Caco-2 (cell line): ENCODE data around the gene SAC3D1. TPM values are rescaled to one million over a fixed set of nuclear protein-coding genes. Genes with fewer than 3 reads are reported as not detected.

Experiments used
- BruUV-seq: library from RNA; stranded (reverse); fragments of 400-500 nt; replicated peaks from 2 replicates; lab custom pipeline; 2021; lab: Mats Ljungman, UMichigan
- CTCF ChIA-PET: fragments of 300-600 bp; sonication (Branson Sonifier 250); formaldehyde crosslinking; loops from one replicate; lab custom pipeline; 2022; ENCODE audit warnings: antibody characterized with exemption; lab: Charles Lee
- POLR2A ChIA-PET: fragments of 300-600 bp; sonication (Branson Sonifier 250); formaldehyde crosslinking; loops from one replicate; lab custom pipeline; 2022; ENCODE audit warnings: antibody characterized with exemption; lab: Charles Lee
- DNase-seq, 2 experiments: peaks; one replicate each; pipeline versions ENCODE4 v3.0.0 to v3.0.0-alpha.2; 2020 to 2022
- H3K27me3 ChIP-seq: replicated peaks from 2 replicates; pipeline ENCODE4 v1.6.0; 2011; ENCODE audit warnings: low read length; ENCODE audit not compliant: control insufficient read depth, insufficient read depth
- H3K36me3 ChIP-seq: 2 replicates; pipeline ENCODE4 v1.5.1; 2011; ENCODE audit warnings: low read length; ENCODE audit not compliant: control insufficient read depth, insufficient read depth
- H3K4me1 ChIP-seq: fragments of 250-450 bp; sonication (Bioruptor Pico); 2 replicates; pipeline ENCODE4 v1.5.1; 2020; ENCODE audit warnings: mild to moderate bottlenecking
- H3K4me3 ChIP-seq: 2 replicates; pipeline ENCODE4 v1.5.1; 2011; ENCODE audit warnings: low read depth, mild to moderate bottlenecking, control low read depth, low read length
- H3K9me3 ChIP-seq: fragments of 250-450 bp; sonication (Bioruptor Pico); 2 replicates; pipeline ENCODE4 v1.5.1; 2020; ENCODE audit warnings: mild to moderate bottlenecking, moderate library complexity
- H3K27ac Mint-ChIP-seq: one replicate; pipeline ENCODE4 v1.8.0; 2022; ENCODE audit warnings: mixed read lengths; ENCODE audit not compliant: unreplicated experiment
- H3K27me3 Mint-ChIP-seq: one replicate; pipeline ENCODE4 v1.8.0; 2022; ENCODE audit warnings: mixed read lengths; ENCODE audit not compliant: insufficient read depth, unreplicated experiment
- H3K36me3 Mint-ChIP-seq: one replicate; pipeline ENCODE4 v1.8.0; 2022; ENCODE audit warnings: mild to moderate bottlenecking, mixed read lengths; ENCODE audit not compliant: insufficient read depth, unreplicated experiment
- H3K4me1 Mint-ChIP-seq: one replicate; pipeline ENCODE4 v1.8.0; 2022; ENCODE audit warnings: low read depth, mixed read lengths; ENCODE audit not compliant: unreplicated experiment
- H3K4me3 Mint-ChIP-seq: one replicate; pipeline ENCODE4 v1.8.0; 2022; ENCODE audit warnings: mild to moderate bottlenecking, moderate library complexity, mixed read lengths; ENCODE audit not compliant: unreplicated experiment
- H3K9me3 Mint-ChIP-seq: one replicate; pipeline ENCODE4 v1.8.0; 2022; ENCODE audit warnings: mixed read lengths; ENCODE audit not compliant: unreplicated experiment
- CTCF ChIP-seq, 2 experiments: fragments of 200-600 bp in 1 of 2; IDR thresholded peaks; 1 replicate in 1 of 2; 2 replicates in 1 of 2; pipeline versions ENCODE4 v1.5.1 to v1.8.0; 2011 to 2022; ENCODE audit warnings: antibody characterized with exemption in 1 of 2, control low read depth in 1 of 2, inconsistent platforms in 1 of 2, low read depth in 1 of 2, low read length in 1 of 2, mild to moderate bottlenecking in 1 of 2, moderate library complexity in 1 of 2; ENCODE audit not compliant: insufficient read depth in 1 of 2, severe bottlenecking in 1 of 2, unreplicated experiment in 1 of 2
- intact Hi-C: fragments of 100-400 bp; cut with micrococcal nuclease; formaldehyde crosslinking; loops from one replicate; pipeline ENCODE4 v1.10.0; 2022; ENCODE audit not compliant: unreplicated experiment
- total RNA-seq: library from RNA; stranded (reverse); gene quantifications from 2 replicates; pipeline ENCODE4 v1.2.3, GENCODE V29; 2022

The SAC3D1 gene
- total RNA-seq, 1 experiment from 2014 or later = 21.2 TPM

- BruUV-seq = no TSS peak
- Mint-ChIP-seq H3K36me3 (peaks cover 1% of the 10 kb centered on the region), H3K4me3 (no peak overlapping the region), H3K27ac (no peak overlapping the region), H3K27me3 (peaks cover 3% of the 10 kb centered on the region), H3K9me3 (no peaks in the 10 kb centered on the region), H3K4me1 (no peaks in the 10 kb centered on the region)
- POLR2A ChIA-PET = no interaction called here
- Histone ChIP-seq H3K4me3 (no peak overlapping the region), H3K27me3 (no peaks in the 10 kb centered on the region), H3K36me3 (no peaks in the 10 kb centered on the region), H3K4me1 (no peaks in the 10 kb centered on the region), H3K9me3 (no peaks in the 10 kb centered on the region)
- no peak for DNase-seq
- intact Hi-C loops = no loop called here
- no peak for TF ChIP-seq CTCF (IDR thresholded peaks at IDR 0.05; ENCODE audit: insufficient read depth in 1 of 2, low read depth in 1 of 2, low read length in 1 of 2, severe bottlenecking in 1 of 2, unreplicated experiment in 1 of 2)
- CTCF ChIA-PET = no interaction called here
Measured at GRCh38 chr11:65057526-65057925, 16.5 kb downstream of the SAC3D1 start.

GRCh38 chr11:65058012-65058411 is 17.0 kb downstream of the SAC3D1 start:
- no peaks in the 10 kb centered on the region for H3K9me3 Mint-ChIP-seq
- no peak overlapping the region for H3K4me3 Mint-ChIP-seq
- H3K27ac Mint-ChIP-seq = no peak overlapping the region
- H3K4me1 Mint-ChIP-seq = no peaks in the 10 kb centered on the region
- TF ChIP-seq CTCF (IDR thresholded peaks at IDR 0.05; ENCODE audit: insufficient read depth in 1 of 2, low read depth in 1 of 2, low read length in 1 of 2, severe bottlenecking in 1 of 2, unreplicated experiment in 1 of 2) = no peak
- H3K27me3 Mint-ChIP-seq = peaks cover 3% of the 10 kb centered on the region
- no peak overlapping the region for H3K4me3 ChIP-seq
- ChIA-PET POLR2A (no interaction called here), CTCF (no interaction called here)
- no peaks in the 10 kb centered on the region for H3K36me3 ChIP-seq
- H3K27me3 ChIP-seq = no peaks in the 10 kb centered on the region
- H3K36me3 Mint-ChIP-seq = no peaks in the 10 kb centered on the region
- intact Hi-C loops = no loop called here
- H3K4me1 ChIP-seq = no peaks in the 10 kb centered on the region
- no peaks in the 10 kb centered on the region for H3K9me3 ChIP-seq
- DNase-seq = no peak
- BruUV-seq = no TSS peak

- Histone ChIP-seq H3K9me3 (no peaks in the 10 kb centered on the region), H3K36me3 (no peaks in the 10 kb centered on the region), H3K4me3 (no peak within 1 kb of the TSS), H3K27me3 (no peaks in the 10 kb centered on the region), H3K4me1 (no peaks in the 10 kb centered on the region)
- Mint-ChIP-seq H3K4me1 (no peaks in the 10 kb centered on the region), H3K4me3 (no peak within 1 kb of the TSS), H3K36me3 (no peaks in the 10 kb centered on the region), H3K27ac (no peak within 1 kb of the TSS), H3K27me3 (peaks cover 3% of the 10 kb centered on the region), H3K9me3 (no peaks in the 10 kb centered on the region)
- no peak for DNase-seq
- no peak for TF ChIP-seq CTCF (IDR thresholded peaks at IDR 0.05; ENCODE audit: insufficient read depth in 1 of 2, low read depth in 1 of 2, low read length in 1 of 2, severe bottlenecking in 1 of 2, unreplicated experiment in 1 of 2)
- intact Hi-C loops = no loop called here
- ChIA-PET CTCF (no interaction called here), POLR2A (interaction anchor here (0.6 kb wide), 1 partner anchor 131 kb away, joined by 6 read pairs; no protein-coding TSS in a partner anchor)
- no TSS peak for BruUV-seq
Measured at GRCh38 chr11:65058419-65059054, 17.5 kb downstream of the SAC3D1 start, which contains the start of gene NAALADL1. NAALADL1 (minus strand) TSS chr11:65058553; CDS start chr11:65058521, 32 bp downstream.
